ENCODE measurements around the gene PRPSAP1. TPM values are rescaled to one million over a fixed set of nuclear protein-coding genes. Genes with fewer than 3 reads are reported as not detected.
"Not testable (repeated sequence)": the region's sequence is repeated elsewhere in the genome, so short reads cannot be mapped to it uniquely, and the experiment has no call there.

Gene PRPSAP1
- total RNA-seq, 1 experiment from 2014 or later: 99.6 TPM

DNA sequence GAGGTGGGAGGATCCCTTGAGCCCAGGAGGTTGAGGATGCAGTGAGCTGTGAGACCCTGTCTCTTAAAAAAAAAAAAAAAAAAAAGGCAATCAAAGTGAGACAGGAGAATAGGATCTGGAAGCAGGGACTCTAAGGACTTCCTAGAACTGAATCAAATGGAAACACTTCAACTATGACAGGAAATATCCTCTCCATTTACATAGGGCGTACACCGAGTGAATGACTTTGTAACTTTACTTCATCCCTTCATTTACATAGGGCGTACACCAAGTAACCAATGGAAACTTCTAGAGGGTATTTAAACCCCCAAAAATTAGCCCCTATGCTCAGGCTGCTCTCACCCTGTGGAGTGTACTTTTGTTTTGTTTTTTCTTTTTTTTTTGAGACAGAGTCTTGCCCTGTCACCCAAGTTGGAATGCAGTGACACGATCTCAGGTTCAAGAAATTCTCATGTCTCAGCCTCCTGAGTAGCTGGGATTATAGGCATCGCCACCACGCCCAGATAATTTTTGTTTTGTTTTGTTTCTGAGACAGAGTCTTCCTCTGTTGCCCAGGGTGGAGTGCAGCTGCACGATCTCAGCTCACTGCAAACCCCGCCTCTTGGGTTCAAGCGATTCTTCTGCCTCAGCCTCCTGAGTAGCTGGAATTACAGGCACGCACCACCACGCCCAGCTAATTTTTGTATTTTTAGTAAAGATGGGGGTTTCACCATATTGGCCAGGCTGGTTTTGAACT is 9.6 kb upstream of the PRPSAP1 start:
- ATAC-seq (no peak), DNase-seq (ENCODE audit: low read depth, low spot score) (no peak)
- Histone ChIP-seq H3K36me3 (ENCODE audit: control insufficient read depth, insufficient read depth, low read length) (no peaks in the 10 kb centered on the region), H3K9me3 (ENCODE audit: control insufficient read depth, insufficient read depth, low read depth, low read length) (no peaks in the 10 kb centered on the region), H3K27ac (ENCODE audit: low read length) (no peak overlapping the region), H3K4me1 (ENCODE audit: control insufficient read depth, insufficient read depth, low read length) (0 out of 2 replicates have a peak, but pooled peaks cover 5% of the 10 kb centered on the region), H3K4me3 (ENCODE audit: low read depth in 2 of 2, low read length in 2 of 2) (no peak overlapping the region), H3K27me3 (ENCODE audit: control insufficient read depth, insufficient read depth, low read length) (no peaks in the 10 kb centered on the region)
- intact Hi-C loops (cut with micrococcal nuclease; ENCODE audit: unreplicated experiment): no loop called here
- no TSS peak for BruUV-seq (replicated peaks)
- in situ Hi-C loops (cut with HindIII; ENCODE audit: low pct_unique_long_range_greater_than_20kb, low sequenced_read_pairs): no loop called here
- ChIA-PET POLR2A (no interaction called here), CTCF (interaction anchor here (0.9 to 2.5 kb wide), 3 partner anchors 10 to 35 kb away, joined by 3 to 20 read pairs (median 5); no protein-coding TSS in a partner anchor)
- no peak for TF ChIP-seq POLR2AphosphoS5 (IDR thresholded peaks at IDR 0.05; ENCODE audit: low read depth, low read length)
- TF ChIP-seq TCF7L2 (IDR thresholded peaks at IDR 0.05; ENCODE audit: low read depth, low read length): no peak
- TF ChIP-seq, protein P1, sequence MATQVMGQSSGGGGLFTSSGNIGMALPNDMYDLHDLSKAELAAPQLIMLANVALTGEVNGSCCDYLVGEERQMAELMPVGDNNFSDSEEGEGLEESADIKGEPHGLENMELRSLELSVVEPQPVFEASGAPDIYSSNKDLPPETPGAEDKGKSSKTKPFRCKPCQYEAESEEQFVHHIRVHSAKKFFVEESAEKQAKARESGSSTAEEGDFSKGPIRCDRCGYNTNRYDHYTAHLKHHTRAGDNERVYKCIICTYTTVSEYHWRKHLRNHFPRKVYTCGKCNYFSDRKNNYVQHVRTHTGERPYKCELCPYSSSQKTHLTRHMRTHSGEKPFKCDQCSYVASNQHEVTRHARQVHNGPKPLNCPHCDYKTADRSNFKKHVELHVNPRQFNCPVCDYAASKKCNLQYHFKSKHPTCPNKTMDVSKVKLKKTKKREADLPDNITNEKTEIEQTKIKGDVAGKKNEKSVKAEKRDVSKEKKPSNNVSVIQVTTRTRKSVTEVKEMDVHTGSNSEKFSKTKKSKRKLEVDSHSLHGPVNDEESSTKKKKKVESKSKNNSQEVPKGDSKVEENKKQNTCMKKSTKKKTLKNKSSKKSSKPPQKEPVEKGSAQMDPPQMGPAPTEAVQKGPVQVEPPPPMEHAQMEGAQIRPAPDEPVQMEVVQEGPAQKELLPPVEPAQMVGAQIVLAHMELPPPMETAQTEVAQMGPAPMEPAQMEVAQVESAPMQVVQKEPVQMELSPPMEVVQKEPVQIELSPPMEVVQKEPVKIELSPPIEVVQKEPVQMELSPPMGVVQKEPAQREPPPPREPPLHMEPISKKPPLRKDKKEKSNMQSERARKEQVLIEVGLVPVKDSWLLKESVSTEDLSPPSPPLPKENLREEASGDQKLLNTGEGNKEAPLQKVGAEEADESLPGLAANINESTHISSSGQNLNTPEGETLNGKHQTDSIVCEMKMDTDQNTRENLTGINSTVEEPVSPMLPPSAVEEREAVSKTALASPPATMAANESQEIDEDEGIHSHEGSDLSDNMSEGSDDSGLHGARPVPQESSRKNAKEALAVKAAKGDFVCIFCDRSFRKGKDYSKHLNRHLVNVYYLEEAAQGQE (IDR thresholded peaks at IDR 0.05; ENCODE audit: insufficient read depth in 1 of 2, low read depth in 2 of 2, low read length in 1 of 2): no peak
- TF ChIP-seq, protein P2, sequence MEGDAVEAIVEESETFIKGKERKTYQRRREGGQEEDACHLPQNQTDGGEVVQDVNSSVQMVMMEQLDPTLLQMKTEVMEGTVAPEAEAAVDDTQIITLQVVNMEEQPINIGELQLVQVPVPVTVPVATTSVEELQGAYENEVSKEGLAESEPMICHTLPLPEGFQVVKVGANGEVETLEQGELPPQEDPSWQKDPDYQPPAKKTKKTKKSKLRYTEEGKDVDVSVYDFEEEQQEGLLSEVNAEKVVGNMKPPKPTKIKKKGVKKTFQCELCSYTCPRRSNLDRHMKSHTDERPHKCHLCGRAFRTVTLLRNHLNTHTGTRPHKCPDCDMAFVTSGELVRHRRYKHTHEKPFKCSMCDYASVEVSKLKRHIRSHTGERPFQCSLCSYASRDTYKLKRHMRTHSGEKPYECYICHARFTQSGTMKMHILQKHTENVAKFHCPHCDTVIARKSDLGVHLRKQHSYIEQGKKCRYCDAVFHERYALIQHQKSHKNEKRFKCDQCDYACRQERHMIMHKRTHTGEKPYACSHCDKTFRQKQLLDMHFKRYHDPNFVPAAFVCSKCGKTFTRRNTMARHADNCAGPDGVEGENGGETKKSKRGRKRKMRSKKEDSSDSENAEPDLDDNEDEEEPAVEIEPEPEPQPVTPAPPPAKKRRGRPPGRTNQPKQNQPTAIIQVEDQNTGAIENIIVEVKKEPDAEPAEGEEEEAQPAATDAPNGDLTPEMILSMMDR (IDR thresholded peaks at IDR 0.05): no peak
- no peak for TF ChIP-seq SIN3A (IDR thresholded peaks at IDR 0.05; ENCODE audit: borderline replicate concordance, insufficient read depth, low read depth, low read length)

DNA sequence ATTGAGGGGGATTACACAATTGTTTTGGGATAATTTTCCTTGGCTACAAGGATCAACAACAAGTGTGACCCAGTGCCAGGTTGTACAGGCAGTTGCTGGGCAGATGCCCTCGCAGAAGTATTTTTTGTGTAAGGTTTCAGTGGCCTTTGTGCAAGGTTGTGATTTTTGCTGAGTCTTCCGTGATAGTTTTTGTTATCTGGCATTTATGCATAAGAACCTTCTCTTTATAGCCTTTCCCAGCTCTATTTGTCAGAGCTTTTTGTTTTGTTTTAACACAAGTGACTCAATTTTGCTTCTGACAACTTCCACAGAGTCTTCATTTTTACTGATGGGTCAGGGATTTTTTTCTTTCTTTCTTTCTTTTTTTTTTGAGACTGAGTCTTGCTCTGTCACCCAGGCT is 6.7 kb upstream of the PRPSAP1 start:
- Histone ChIP-seq H3K4me1 (ENCODE audit: control insufficient read depth, insufficient read depth, low read length) (no peaks in the 10 kb centered on the region), H3K9me3 (ENCODE audit: control insufficient read depth, insufficient read depth, low read depth, low read length) (no peaks in the 10 kb centered on the region), H3K27me3 (ENCODE audit: control insufficient read depth, insufficient read depth, low read length) (no peaks in the 10 kb centered on the region), H3K27ac (ENCODE audit: low read length) (no peak overlapping the region), H3K4me3 (ENCODE audit: low read depth in 2 of 2, low read length in 2 of 2) (no peak overlapping the region), H3K36me3 (ENCODE audit: control insufficient read depth, insufficient read depth, low read length) (no peaks in the 10 kb centered on the region)
- ChIA-PET CTCF (interaction anchor here (0.6 to 0.7 kb wide), 3 partner anchors 15 to 207 kb away, joined by 3 to 4 read pairs (median 3); no protein-coding TSS in a partner anchor), POLR2A (no interaction called here)
- no peak for DNase-seq (ENCODE audit: low read depth, low spot score)
- BruUV-seq (replicated peaks): no TSS peak
- TF ChIP-seq, protein P1 (IDR thresholded peaks at IDR 0.05; ENCODE audit: insufficient read depth in 1 of 2, low read depth in 2 of 2, low read length in 1 of 2): no peak
- TF ChIP-seq, protein P2 (IDR thresholded peaks at IDR 0.05): no peak
- TF ChIP-seq POLR2AphosphoS5 (IDR thresholded peaks at IDR 0.05; ENCODE audit: low read depth, low read length) (no peak), TCF7L2 (IDR thresholded peaks at IDR 0.05; ENCODE audit: low read depth, low read length) (no peak), SIN3A (IDR thresholded peaks at IDR 0.05; ENCODE audit: borderline replicate concordance, insufficient read depth, low read depth, low read length) (no peak)
- intact Hi-C loops (cut with micrococcal nuclease; ENCODE audit: unreplicated experiment): no loop called here
- in situ Hi-C loops (cut with HindIII; ENCODE audit: low pct_unique_long_range_greater_than_20kb, low sequenced_read_pairs): no loop called here
- no peak for ATAC-seq

DNA sequence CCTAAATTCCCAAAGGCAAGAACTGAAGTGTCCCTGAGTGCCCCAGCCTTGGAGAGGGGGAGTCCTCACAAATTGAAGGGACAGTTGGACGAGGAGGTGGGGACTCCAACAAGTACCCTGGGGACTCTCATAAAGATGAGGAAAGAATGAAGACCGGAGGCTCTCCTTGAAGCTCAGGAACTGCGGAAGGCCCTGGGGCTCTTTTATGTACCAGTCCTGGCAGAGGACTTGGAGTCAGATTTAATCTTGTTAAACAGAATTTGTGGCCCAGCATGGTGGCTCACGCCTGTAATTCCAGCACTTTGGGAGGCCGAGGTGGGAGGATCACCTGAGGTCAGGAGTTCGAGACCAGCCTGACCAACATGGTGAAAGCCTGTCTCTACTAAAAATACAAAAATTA is 6.1 kb upstream of the PRPSAP1 start:
- intact Hi-C loops (cut with micrococcal nuclease; ENCODE audit: unreplicated experiment): not testable (repeated sequence)

More for the DNA sequence above, 6.1 kb upstream of the PRPSAP1 start:
- H3K9me3 ChIP-seq (ENCODE audit: control insufficient read depth, insufficient read depth, low read depth, low read length); in situ Hi-C loops (cut with HindIII; ENCODE audit: low pct_unique_long_range_greater_than_20kb, low sequenced_read_pairs); H3K27me3 ChIP-seq (ENCODE audit: control insufficient read depth, insufficient read depth, low read length); H3K36me3 ChIP-seq (ENCODE audit: control insufficient read depth, insufficient read depth, low read length); ATAC-seq; H3K4me1 ChIP-seq (ENCODE audit: control insufficient read depth, insufficient read depth, low read length); DNase-seq (ENCODE audit: low read depth, low spot score); H3K27ac ChIP-seq (ENCODE audit: low read length); H3K4me3 ChIP-seq (ENCODE audit: low read depth in 2 of 2, low read length in 2 of 2); BruUV-seq (replicated peaks); CTCF ChIA-PET; POLR2A ChIA-PET: not testable (repeated sequence)
